NCI-H2227 (cell line): ENCODE measurements around the gene RHOH.

Source experiments
- DNase-seq: peaks from one replicate; lab custom pipeline; 2025; ENCODE audit not compliant: unreplicated experiment; lab: John Stamatoyannopoulos, UW

RHOH gene

DNA sequence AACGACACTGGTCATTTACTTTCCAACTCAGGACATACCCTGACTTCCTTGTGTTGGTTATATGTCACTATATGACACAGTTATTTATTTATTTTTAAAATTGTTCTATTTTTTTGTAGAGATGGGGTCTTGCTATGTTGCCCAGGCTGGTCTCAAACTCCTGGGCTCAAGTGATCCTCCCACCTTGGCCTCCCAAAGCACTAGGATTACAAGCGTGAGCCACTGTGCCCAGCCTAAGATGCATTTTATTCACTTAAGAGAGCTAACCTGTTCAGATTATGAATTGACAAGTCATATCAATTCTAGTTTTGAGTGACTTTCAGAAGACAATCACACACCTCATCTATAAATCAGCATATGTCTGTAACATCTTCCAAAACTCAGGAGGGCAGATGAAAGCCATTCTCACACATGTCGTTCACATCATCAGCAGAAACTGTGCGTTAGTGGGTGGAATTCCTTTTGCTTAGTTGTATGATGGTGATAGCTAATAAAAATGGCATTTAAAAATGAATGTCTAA, 9.4 kb upstream of the RHOH start:
- DNase-seq: no peak

DNA sequence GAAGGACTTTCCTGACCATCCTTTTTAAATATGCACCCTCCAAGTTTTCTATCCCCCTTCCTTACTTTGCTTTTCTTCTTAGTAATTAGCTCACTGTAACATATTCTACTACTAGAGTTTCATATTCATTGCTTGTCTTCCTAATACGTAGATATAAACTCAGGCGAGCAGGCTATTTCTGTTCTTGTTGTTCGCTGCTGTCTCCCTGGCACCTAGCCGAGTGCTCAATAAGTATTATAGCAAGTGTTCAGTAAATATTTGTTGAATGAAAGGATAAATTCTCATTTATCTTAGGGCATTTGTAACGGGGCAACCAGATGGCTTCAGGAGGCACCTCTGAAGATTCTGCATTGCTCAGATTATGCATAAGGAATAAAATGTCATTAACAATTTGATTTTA, 6.8 kb upstream of the RHOH start:
- no peak for DNase-seq

DNA sequence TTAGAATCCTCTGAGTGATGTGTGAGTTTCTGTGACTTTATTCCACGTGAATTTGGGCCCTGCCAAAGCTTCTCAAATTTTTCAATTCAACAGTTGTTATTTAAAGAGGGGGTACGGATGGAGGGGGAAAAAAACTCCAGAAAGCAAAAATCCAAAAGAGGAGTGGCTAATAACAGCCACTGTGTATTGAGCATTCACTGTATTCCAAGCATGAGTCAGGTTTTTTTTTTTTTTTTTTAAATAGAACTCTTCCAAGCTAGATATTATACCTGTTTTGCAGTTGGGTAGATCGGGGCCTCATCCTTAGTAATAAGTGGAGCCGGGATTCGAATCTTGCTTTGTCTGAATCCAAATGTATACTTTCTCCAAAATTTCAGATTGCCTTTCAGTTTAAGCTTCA, 6.4 kb upstream of the RHOH start:
- no peak for DNase-seq

DNA sequence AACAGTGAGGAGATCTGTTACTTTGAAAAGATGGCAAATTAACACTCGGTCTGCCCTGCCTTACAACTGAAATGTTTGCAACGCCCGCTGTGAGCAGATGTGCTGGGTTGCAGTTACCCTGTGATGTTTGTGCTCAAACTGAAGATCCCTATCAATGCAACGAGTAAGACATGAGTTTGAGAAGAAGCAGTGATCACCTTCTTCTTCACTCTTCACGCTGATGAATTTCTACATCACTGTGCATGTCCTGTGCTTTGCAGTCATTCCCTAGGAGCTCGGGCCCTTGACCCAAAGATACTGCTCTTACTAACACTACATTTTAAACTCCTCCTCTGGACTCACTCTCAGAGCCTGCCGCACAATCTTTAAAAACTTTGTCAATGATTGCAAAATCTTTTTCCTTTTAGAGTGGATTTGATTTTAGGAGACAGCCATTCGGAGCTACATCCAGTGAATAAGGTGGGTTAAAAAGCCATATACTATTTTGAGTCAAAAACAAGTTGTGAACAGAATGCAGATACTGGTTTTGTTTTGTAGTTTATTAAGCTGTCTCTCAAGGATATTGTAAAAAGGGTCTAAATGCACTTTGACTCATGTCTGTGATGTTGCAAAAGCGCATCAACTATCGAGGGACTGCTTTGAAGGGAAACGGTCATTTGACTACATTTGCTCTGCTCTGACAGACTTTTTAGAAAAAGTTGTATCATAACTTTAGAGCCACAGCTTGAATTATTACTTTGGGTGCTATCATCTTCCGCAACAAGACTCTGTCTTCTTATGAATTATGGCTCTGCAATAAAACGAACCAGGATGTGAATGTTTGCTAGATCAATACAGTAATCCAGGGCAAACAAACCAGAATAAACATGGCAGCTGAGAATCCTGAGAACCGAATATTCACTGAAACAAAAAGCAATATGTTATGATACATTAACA, 5.7 kb upstream of the RHOH start:
- no peak for DNase-seq

DNA sequence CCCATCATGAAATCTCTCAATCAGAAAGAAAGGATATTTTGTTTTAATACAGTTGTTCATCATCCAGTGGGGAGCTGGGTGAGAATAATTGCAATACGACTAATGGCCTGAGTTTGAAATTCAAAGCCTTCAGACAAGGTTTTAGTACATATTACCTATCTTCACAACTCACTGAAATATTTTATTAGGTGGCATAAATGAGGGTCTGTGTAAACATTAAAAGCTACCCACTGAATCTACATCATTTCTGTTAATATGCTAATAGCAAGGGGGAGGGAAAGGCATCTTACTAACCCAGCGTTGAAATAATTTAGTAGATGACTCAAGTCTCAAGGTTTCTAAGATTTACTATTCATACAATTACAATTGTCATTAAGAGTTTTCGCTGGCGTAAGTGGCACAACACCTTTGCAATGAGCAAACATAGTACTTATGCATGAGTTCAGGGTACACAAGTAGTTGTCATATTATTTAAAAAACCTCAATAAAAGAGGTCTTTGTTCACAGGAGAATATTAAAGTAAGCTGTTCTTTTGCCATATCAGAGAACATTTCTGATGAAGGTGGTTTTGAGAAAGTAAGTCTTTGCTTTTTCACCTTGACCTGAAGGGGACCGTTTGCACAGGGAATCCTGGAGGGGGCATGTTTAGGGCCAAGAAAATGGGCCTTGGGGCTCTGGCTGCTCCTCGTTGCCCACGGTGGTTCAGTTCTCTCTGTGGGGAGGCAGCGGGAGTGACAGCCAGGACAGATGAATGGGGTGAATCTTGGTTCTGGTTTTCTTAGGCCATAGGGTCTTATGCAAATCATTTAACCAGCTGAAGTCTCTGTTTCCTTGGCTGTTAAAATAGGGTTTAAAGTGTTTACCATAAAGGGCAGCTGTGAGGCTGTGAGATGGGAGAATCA, 4.5 kb upstream of the RHOH start:
- no peak for DNase-seq

DNA sequence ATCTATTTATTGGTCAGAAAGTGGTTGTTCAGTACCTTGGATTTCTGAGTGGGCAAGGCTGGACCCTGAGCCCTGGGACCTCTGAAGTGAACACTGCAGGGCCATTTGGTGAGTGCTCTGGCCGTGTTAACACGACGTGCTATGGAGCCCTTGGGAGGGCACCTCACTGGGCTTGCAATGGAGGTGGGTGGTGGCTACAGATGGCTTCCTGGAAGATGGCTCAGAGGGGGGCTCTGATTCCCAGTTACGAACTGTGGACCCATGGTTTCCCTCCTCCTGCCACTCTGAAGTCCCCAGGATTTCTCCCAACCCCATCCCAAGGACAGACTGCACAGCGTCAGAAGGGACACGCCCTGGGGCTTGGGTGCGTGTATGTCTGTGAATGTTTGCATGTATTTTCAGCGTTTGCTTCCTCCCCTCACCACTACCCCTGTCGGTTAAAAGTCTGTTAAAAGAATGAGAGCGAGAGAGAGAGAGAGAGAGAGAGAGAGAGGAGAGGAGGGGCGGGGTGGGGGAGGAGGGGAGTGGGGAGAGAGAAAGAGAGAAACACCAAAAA, 3.7 kb upstream of the RHOH start:
- DNase-seq: no peak

DNA sequence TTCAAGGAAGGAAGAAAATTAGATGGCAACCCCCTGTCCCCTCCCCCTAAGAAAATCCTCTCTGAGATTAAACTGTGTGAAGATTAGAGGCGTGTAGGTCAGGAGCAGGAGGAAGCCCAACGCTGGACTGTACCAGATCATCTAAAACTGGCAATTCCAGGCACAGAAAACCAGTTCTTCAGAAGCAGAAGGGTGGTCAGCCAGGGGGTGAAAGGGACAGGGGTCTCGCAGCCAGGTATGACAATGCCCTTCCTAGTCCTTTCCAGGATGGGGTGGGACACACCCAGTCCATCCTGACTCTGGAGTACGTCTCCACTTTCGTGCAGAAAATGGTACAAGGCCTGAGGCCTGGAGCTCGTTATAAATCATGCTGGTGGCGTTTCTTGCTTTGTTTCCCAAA, 3.3 kb upstream of the RHOH start:
- no peak for DNase-seq

DNA sequence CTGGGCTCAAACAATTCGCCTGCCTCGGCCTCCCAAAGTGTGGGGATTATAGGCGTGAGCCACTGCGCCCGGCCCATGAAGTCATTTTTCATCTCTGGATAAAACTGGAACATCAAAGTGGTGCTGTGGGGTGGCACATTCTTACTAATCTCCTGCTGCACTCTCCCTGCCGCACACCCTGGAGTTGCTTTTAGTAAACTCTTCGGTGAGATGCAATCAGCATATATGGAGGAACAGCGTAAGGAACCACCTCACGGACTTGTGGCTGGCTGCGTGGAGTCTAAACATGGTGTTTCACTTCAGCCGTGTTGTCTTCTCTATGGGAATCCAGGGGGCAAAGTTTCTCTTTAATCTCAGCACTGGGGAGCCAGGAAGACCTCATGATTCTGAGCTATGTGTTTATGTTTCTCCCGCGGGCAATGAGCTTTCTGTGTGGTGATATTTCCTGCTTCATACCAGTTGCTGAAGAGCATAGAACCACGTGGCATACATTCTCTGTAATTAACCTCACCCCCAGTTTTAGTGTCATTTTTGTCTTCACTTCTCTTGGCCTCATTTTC, 2.1 kb upstream of the RHOH start:
- DNase-seq: no peak

DNA sequence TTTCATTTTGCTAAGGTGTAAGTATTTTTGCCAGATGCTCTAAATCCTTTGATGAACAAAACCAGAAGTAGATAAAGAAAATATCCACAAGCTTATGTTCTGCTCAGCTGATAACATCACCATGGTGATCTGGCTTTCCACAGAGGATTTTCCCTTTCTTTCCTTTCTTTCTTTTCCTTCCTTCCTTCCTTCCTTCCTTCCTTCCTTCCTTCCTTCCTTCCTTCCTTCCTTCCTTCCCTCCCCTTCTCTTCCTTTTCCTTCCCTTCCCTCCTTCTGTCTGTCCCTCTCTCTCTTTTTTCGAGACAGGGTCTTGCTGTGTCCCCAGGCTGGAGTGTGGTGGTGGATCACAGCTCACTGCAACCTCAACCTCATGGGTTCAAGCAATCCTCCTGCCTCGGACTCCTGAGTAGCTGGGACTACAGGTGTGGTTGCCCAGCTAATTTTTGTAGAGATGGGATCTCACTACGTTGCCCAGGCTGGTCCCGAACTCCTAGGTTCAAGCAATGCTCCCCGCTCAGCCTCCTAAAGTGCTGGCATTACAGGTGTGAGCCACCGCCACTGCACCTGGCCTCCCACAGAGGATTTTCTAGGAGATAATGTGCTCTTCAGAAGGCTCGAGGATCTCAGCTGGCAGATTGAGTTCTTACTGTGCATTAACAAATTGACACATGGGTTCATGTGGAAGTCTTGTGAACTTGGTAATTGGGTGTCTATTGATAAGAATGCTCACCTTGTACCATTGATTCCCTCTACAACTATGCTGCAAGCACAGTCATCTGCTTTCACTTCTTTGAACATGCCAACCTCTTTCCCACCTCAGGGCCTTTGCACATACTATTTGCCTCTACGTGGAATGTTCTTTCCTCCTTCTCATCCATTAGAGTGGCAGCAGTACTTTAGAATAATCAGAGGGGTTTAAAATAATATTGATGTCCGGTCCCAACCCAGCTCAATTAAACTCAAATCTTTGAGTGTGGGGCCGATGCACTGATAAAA, 1.4 kb upstream of the RHOH start:
- DNase-seq: no peak

DNA sequence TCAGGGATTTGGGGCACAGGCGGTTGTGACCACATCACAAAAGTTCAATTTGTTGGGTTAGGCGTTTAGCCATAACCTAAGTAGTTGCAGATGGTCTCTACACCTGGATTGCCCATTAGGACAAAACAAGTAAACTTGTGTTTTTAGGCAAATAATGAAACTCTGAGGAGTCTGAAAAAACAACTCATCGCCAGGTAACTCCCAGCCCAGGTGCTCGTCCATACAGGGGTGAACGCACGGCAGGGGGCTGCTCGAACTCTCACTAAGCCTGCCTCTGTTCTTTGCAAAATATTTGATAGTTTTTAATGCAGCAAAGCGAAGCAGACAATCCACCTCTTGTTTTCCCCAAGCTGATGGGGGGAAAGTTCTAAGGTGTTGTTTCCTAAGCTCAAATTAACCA, 559 bp upstream of the RHOH start:
- no peak for DNase-seq

DNA sequence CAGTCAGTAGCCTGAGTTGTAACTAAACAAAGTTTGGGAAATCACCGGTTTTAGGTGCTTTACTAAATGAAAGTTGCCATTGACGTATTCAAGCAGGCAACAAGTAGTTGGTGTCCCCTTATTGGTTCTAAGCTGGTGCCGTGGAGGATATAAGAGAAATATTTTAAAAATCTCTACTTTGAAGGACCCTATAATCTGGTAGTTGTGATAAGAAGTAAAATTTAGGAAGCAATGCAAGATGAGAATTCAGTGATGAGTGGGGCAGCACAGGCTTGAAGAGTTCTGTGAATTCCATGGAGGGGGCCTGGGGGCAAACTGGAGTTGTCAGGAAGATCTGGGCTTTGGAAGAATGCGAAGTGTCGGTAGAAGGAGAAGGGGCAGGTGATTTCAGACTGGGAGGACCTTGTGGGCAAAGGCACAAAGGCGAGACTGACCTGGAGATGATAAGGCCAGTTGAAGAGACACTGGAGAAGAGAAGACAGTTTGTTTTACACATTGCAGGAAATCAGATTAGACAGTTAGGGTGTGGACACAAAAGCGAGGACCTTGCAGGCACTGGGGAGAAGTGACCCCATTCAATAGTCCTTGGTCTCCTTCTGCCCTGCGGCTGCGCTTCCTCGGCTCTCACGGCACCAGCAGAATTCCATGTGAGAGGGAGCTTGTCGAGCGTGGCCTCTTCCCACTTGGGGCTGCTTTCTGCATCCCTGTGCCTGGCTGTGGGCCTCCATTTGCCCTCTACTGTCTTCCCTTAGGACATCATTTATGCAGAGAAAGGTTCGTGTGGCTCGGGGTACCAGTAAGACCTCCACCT, 1.3 kb downstream of the RHOH start:
- DNase-seq: no peak

DNA sequence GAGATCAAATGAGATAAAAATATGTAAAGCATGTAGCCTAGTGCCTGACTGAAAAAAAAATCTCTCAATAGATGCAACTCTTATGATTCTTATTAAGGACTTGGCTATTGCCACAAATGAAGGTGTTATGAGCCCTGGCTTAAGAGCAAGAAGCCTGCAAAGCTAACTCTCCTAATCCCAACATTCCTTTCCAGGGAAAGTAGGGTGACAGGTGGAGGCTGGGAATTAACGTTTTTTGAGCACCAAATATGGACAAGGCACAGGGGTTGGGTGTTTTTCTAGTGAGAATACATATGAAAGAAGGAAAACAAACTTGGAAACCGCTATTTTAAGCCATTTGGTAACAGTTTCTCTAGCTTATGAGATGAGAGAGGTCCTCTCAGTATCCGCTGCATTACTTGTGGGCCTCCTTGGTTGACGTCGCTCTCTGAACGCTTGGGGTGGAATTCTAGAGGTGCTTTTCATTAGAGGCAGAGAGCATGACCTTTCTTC, 2.4 kb downstream of the RHOH start:
- DNase-seq: no peak

DNA sequence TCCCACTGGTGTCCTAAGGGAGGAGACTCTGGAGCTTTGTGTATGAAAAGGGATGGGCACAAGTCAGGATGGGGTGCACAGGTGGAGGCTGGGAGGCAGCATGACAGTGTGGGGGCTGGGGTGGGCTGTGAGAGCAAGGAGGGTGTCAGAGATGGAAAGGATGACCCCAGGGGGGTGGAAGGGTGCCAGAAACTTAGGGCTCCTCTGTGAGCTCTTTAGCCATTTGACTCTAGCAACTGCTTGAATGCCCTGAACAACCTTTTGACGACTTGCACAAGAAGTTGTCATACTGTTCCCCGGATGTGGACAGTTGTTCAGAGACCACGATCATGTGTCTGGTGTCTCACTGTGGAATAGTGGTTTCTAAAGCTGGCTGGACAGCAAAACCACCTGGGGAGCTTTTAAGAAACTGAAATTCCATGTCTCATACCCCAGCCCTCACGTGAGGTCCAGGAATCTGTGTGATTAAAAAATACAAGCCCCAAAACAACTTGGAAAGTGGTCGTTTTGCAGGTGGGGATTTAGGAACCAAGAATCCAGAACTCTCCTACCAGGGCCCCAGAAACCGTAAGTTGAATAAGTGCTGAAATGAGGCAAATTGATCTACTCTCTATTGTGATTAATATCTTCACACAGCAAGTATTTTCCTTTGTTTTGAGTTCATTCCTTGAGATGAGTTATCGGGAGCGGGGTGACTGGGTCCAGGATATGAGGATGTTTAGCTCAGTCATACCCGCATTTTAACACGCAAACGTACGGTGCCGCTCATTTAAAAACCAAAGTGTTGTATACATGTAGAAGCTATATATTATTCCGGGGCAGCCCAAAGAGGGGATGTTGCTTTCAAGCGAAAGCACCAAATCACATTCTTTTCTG, 3.4 kb downstream of the RHOH start:
- DNase-seq: no peak

DNA sequence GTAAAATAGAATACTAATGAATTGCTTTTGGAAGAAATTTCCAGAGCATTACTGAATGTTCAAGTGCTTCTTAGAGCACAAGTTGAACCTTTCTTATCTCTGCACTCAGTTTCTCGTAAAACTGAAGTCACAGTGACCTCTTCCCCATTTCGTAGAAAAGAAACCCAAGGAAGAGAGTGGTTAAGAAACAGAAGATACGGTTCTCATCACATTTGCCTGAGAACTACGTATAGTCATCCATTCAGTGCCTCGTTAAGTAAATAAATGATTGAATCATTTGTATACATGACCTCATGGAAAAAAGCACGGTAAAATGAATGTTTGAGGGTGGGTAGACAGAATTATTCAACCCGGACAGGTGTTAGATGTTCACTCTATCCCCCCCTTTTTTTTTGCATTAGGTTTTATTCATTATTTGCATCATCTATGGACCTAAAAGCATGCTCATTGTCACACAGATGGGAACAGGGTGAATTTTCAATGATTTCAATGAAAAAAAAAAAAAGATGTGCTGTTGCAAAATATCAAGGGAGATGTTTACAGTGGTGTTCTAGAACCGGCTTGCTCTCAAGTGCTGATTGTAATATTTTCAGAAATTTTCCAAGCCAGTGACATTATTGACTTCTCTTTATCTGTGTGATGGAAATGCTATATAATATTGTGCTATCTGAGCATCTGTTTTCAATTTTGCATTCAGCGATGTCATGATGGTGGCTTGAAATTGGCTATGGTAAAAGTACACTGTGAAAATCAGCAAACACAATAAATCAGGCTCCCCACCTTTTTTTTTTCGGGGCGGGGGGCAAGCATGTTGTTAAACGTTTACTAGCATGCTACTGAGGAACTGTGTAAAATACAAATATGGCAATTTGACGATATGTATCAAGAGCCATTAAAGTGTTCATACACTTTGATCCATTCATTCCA, 4.3 kb downstream of the RHOH start:
- no peak for DNase-seq

DNA sequence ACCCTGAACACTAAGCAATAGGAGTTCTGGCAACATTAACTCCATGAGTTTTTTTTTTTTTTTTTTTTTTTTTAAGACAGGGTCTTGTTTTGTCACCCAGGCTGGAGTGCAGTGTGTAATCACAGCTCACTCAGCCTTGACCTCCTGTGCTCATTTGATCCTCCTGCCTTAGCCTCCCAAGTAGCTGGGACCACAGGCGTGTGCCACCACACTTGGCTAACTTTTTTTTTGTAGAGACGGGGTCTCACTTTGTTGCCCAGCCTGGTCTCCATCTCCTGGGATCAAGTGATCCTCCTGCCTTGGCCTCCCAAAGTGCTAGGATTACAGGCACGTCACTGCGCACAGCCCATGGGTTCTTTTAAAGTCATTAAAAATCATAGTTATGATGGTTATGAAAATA, 5.1 kb downstream of the RHOH start:
- DNase-seq: no peak

DNA sequence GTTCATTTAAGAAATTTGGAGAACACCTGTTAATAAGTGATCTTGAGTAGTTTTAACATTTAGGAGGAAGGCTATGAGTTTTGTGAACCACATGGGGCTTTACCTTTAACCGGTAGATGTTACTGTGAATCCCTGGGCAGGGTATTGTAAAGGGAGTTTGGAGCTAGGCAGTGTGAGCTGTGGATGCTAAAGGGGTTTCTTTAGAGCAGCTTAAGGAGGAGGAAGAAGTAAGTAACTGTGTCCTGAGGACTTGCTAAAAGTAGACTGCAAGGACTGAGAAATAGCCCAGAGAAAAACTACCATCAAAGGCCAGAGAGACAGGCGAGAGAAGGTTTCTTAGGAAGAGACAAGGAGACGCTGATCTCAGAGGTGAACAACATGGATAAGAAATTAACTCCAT, 5.6 kb downstream of the RHOH start:
- no peak for DNase-seq
